HEK293T (cell line): ENCODE data around the gene ACHE.
"Not testable (repeated sequence)": the region's sequence is repeated elsewhere in the genome, so short reads cannot be mapped to it uniquely, and the experiment has no call there.

Experiments used
- BHLHE40 ChIP-seq: fragments of 450-650 bp; IDR thresholded peaks from 2 replicates; pipeline ENCODE4 v1.6.1; 2016; ENCODE audit warnings: mild to moderate bottlenecking, moderate library complexity, borderline replicate concordance
- ELF4 ChIP-seq: fragments of 450-650 bp; IDR thresholded peaks from 2 replicates; pipeline ENCODE4 v1.6.1; 2017; ENCODE audit warnings: antibody characterized with exemption
- FOXK2 ChIP-seq: fragments of 450-650 bp; IDR thresholded peaks from 2 replicates; pipeline ENCODE4 v1.6.1; 2016; ENCODE audit warnings: mild to moderate bottlenecking
- FOXM1 ChIP-seq: fragments of 450-650 bp; IDR thresholded peaks from 2 replicates; pipeline ENCODE4 v1.6.1; 2017; ENCODE audit warnings: mild to moderate bottlenecking, borderline replicate concordance
- HDGF ChIP-seq: fragments of 450-650 bp; IDR thresholded peaks from 2 replicates; pipeline ENCODE4 v1.6.1; 2017; ENCODE audit warnings: antibody characterized with exemption, borderline replicate concordance
- NFRKB ChIP-seq: fragments of 450-650 bp; IDR thresholded peaks from 2 replicates; pipeline ENCODE4 v1.6.1; 2016; ENCODE audit warnings: mild to moderate bottlenecking, moderate library complexity
- PKNOX1 ChIP-seq: fragments of 450-650 bp; IDR thresholded peaks from 2 replicates; pipeline ENCODE4 v1.6.1; 2016
- SP1 ChIP-seq: fragments of 450-650 bp; IDR thresholded peaks from 2 replicates; pipeline ENCODE4 v1.6.1; 2017
- SUZ12 ChIP-seq: fragments of 450-650 bp; IDR thresholded peaks from 2 replicates; pipeline ENCODE4 v1.6.1; 2016; ENCODE audit warnings: mild to moderate bottlenecking
- TARDBP ChIP-seq: fragments of 450-650 bp; IDR thresholded peaks from 2 replicates; pipeline ENCODE4 v1.6.1; 2016

- not testable (repeated sequence) for TF ChIP-seq BHLHE40, TARDBP, FOXM1, PKNOX1, HDGF, SUZ12, SP1, FOXK2, ELF4, NFRKB
Observed at GRCh38 chr7:100854899-100855298, 40.8 kb downstream of the ACHE start.
